ENCODE measurements around the gene CACHD1. TPM values are rescaled to one million over a fixed set of nuclear protein-coding genes. Genes with fewer than 3 reads are reported as not detected.

The CACHD1 gene
- total and polyA plus RNA-seq, 2 of the 8 experiments (the other 6 are each of a cell fraction or from before 2014, with no cell fraction given), result 22.2 to 42.5 TPM

DNA sequence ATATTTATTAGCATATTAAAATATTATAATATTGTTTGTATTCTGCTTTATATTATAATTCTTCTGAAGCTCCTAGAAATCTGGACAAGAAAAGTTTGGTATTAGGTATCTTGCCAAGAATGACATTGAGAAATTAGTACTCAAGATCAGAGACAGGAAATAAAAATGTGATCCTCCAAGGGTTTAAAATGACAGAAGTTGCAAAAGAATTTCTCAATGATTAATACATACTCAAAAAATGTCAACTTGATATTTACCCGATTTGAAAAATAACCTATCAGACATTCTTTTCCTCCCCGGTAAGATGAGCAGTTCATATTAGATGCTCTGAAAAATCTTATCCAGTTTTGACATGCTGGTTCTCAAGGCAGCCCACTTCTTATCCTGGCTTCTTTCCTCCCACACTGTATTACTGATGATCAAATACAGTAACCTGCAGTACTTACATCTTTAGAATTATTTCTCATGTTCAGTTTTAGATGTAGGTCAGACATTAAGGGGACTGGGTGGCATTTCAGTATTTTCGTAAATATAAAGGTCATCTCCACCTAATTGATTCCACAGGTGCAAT lies 55.3 kb downstream of the CACHD1 start:
- Histone ChIP-seq H2BK120ac (replicated peaks; ENCODE audit: low read depth, low read length) (no peak overlapping the region), H3K56ac (replicated peaks; ENCODE audit: insufficient read length, low read depth, low read length) (no peak overlapping the region), H3K18ac (ENCODE audit: extremely low read depth, low read length) (no peak overlapping the region), H3K4me2 (ENCODE audit: insufficient read depth in 1 of 2, low read depth in 2 of 2, low read length in 2 of 2) (no peak overlapping the region; a peak in 1 of 4 replicates), H3K14ac (ENCODE audit: insufficient read length) (no peak overlapping the region), H4K20me1 (replicated peaks in 1 of 2; ENCODE audit: control insufficient read depth in 1 of 2, insufficient read depth in 2 of 2, low read length in 2 of 2) (peaks cover 6 to 18% of the 10 kb centered on the region in 2 experiments), H2BK12ac (ENCODE audit: low read depth, low read length) (no peak overlapping the region), H3K9ac (replicated peaks in 1 of 4; ENCODE audit: extremely low read depth in 1 of 4, low read depth in 3 of 4, low read length in 3 of 4) (no peak overlapping the region), H3K4me3 (ENCODE audit: extremely low read depth in 1 of 4, insufficient read depth in 2 of 4, low read depth in 3 of 4, low read length in 4 of 4) (no peak overlapping the region), H3K23ac (ENCODE audit: insufficient read length) (no peak overlapping the region), H2AFZ (ENCODE audit: low read length) (no peak overlapping the region), H3K79me1 (ENCODE audit: low read depth, low read length) (peaks cover 2% of the 10 kb centered on the region; the same call in 1 of the 2 replicates), H3K4ac (replicated peaks; ENCODE audit: insufficient read length, low read depth, low read length) (no peak overlapping the region), H2AK5ac (ENCODE audit: low read depth, low read length) (no peak overlapping the region), H3K27me3 (replicated peaks in 1 of 4; ENCODE audit: control insufficient read depth in 3 of 4, extremely low read depth in 1 of 4, insufficient read depth in 3 of 4, low read length in 3 of 4) (no peaks in the 10 kb centered on the region), H3K4me1 (replicated peaks in 1 of 4; ENCODE audit: control insufficient read depth in 3 of 4, insufficient read depth in 4 of 4, low read length in 3 of 4) (peaks cover 2 to 20% (median 13%) of the 10 kb centered on the region in 4 experiments; a peak in 6 of 7 replicates), H3K9me3 (ENCODE audit: insufficient read depth in 2 of 2, low read depth in 1 of 2, low read length in 1 of 2) (no peaks in the 10 kb centered on the region), H3K36me3 (ENCODE audit: control insufficient read depth in 2 of 4, insufficient read depth in 4 of 4, low read length in 3 of 4) (no peaks in the 10 kb centered on the region), H2BK5ac (ENCODE audit: low read depth, low read length) (no peak overlapping the region), H3K23me2 (ENCODE audit: low read depth, low read length) (no peaks in the 10 kb centered on the region), H3K79me2 (ENCODE audit: control insufficient read depth in 1 of 2, insufficient read depth in 2 of 2, low read length in 2 of 2) (peaks cover 5 to 100% of the 10 kb centered on the region in 2 experiments; a peak in 3 of 4 replicates), H2BK15ac (ENCODE audit: low read length) (no peak overlapping the region), H4K5ac (ENCODE audit: insufficient read length, low read depth, low read length) (no peak overlapping the region), H4K8ac (ENCODE audit: extremely low read depth, insufficient read depth, low read length) (no peak overlapping the region), H4K91ac (replicated peaks; ENCODE audit: insufficient read length, low read length) (no peak overlapping the region), H3K27ac (ENCODE audit: low read depth, low read length) (no peak overlapping the region), H2BK20ac (ENCODE audit: low read length) (no peak overlapping the region)
- DNase-seq (ENCODE audit: low read depth in 1 of 2, low spot score in 2 of 2), result no peak
- 88% methylated on average over 3 of the region's 3 CpGs; no CpG with 5 or more reads in 1 of the 2 experiments for WGBS, 2 experiments (ENCODE audit: extremely low coverage in 1 of 2, insufficient coverage in 1 of 2, insufficient read length in 1 of 2, insufficient replicate concordance in 2 of 2, low coverage in 1 of 2, low lambda C conversion rate in 2 of 2, missing lambda C conversion rate in 1 of 2)
- no peak for FAIRE-seq
- POLR2A ChIA-PET (ENCODE audit: partially characterized antibody), result no interaction called here
- CTCF ChIA-PET (ENCODE audit: partially characterized antibody), result interaction anchor here (0.6 to 1.1 kb wide), 2 partner anchors 8 to 84 kb away, joined by 3 read pairs; no protein-coding TSS in a partner anchor
- TF ChIP-seq, protein P1, sequence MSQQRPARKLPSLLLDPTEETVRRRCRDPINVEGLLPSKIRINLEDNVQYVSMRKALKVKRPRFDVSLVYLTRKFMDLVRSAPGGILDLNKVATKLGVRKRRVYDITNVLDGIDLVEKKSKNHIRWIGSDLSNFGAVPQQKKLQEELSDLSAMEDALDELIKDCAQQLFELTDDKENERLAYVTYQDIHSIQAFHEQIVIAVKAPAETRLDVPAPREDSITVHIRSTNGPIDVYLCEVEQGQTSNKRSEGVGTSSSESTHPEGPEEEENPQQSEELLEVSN (IDR thresholded peaks at IDR 0.05), result no peak
- no peak for TF ChIP-seq KDM5A (IDR thresholded peaks at IDR 0.05; ENCODE audit: low read length)
- TF ChIP-seq SIRT6 (IDR thresholded peaks at IDR 0.05; ENCODE audit: low read length), result no peak
- no peak for TF ChIP-seq SIX5 (IDR thresholded peaks at IDR 0.05; ENCODE audit: low read depth, low read length)
- no peak for TF ChIP-seq EP300 (IDR thresholded peaks at IDR 0.05; ENCODE audit: borderline replicate concordance in 1 of 2, low read depth in 2 of 2, low read length in 2 of 2)
- TF ChIP-seq CHD2 (IDR thresholded peaks at IDR 0.05; ENCODE audit: low read length), result no peak
- no peak for TF ChIP-seq PHF8 (conservative IDR thresholded peaks at IDR 0.05; ENCODE audit: low read depth, low read length)
- TF ChIP-seq RNF2 (IDR thresholded peaks at IDR 0.05; ENCODE audit: borderline replicate concordance, low read depth, low read length, missing control alignments, poor library complexity, severe bottlenecking), result no peak
- no peak for TF ChIP-seq SP2 (IDR thresholded peaks at IDR 0.05; ENCODE audit: low read length)
- no peak for TF ChIP-seq BACH1 (IDR thresholded peaks at IDR 0.05; ENCODE audit: low read length)
- no peak for TF ChIP-seq EZH2 (IDR thresholded peaks at IDR 0.05; ENCODE audit: low read depth, low read length, severe bottlenecking)
- no peak for TF ChIP-seq SRF (IDR thresholded peaks at IDR 0.05; ENCODE audit: low read depth, low read length)
- TF ChIP-seq NANOG (IDR thresholded peaks at IDR 0.05; ENCODE audit: insufficient read depth, low read depth, low read length, poor library complexity, severe bottlenecking), result no peak

All from H1 (cell line).